GM23338 (cell line): ENCODE data around the gene AP1M2. TPM values are rescaled to one million over a fixed set of nuclear protein-coding genes. Genes with fewer than 3 reads are reported as not detected.

Experiments
- ATAC-seq: fragments of 200-7000 bp; cut with Tn5 transposase; 3 replicates; pipeline ENCODE4 v1.9.1; 2020
- DNase-seq: peaks from one replicate; pipeline ENCODE4 v3.0.0-alpha.2; 2015; ENCODE audit warnings: low spot score
- H2AFZ ChIP-seq: fragments of 200-600 bp; sonication (generic); 2 replicates; pipeline ENCODE4 v1.8.0; 2016; ENCODE audit warnings: antibody characterized with exemption, mild to moderate bottlenecking, moderate library complexity
- H3F3A ChIP-seq: fragments of 200-600 bp; sonication (generic); replicated peaks from 2 replicates; pipeline ENCODE4 v1.8.0; 2017; ENCODE audit warnings: antibody characterized with exemption, mixed run types, low read depth
- H3K27ac ChIP-seq: fragments of 200-600 bp; sonication (generic); 2 replicates; pipeline ENCODE4 v1.6.1; 2016; ENCODE audit warnings: low read depth
- H3K27me3 ChIP-seq: fragments of 200-600 bp; sonication (generic); 2 replicates; pipeline ENCODE4 v1.8.0; 2016; ENCODE audit warnings: mild to moderate bottlenecking, mixed run types, moderate library complexity; ENCODE audit not compliant: insufficient read depth
- H3K36me3 ChIP-seq: fragments of 200-600 bp; sonication (generic); 2 replicates; pipeline ENCODE4 v1.8.0; 2016; ENCODE audit warnings: mild to moderate bottlenecking; ENCODE audit not compliant: insufficient read depth
- H3K4me1 ChIP-seq: fragments of 200-600 bp; sonication (generic); 2 replicates; pipeline ENCODE4 v1.8.0; 2016; ENCODE audit warnings: mild to moderate bottlenecking, moderate library complexity; ENCODE audit not compliant: insufficient read depth
- H3K4me2 ChIP-seq: fragments of 200-600 bp; sonication (generic); 2 replicates; pipeline ENCODE4 v1.7.1; 2017; ENCODE audit warnings: mixed run types
- H3K4me3 ChIP-seq: fragments of 200-600 bp; sonication (generic); 2 replicates; pipeline ENCODE4 v1.6.1; 2016; ENCODE audit warnings: mixed run types
- H3K79me2 ChIP-seq: fragments of 200-600 bp; sonication (generic); replicated peaks from 2 replicates; pipeline ENCODE4 v1.8.0; 2017; ENCODE audit warnings: mild to moderate bottlenecking; ENCODE audit not compliant: insufficient read depth
- H3K9me2 ChIP-seq: fragments of 200-600 bp; sonication (generic); 2 replicates; pipeline ENCODE4 v1.8.0; 2017; ENCODE audit not compliant: insufficient read depth
- H4K20me1 ChIP-seq: fragments of 200-600 bp; sonication (generic); replicated peaks from 2 replicates; pipeline ENCODE4 v1.8.0; 2017; ENCODE audit warnings: mild to moderate bottlenecking; ENCODE audit not compliant: insufficient read depth
- H3K27ac Mint-ChIP-seq: 2 replicates; pipeline ENCODE4 v1.8.0; 2020; ENCODE audit warnings: inconsistent platforms, mild to moderate bottlenecking, moderate library complexity, mixed read lengths
- H3K27me3 Mint-ChIP-seq: 3 replicates; pipeline ENCODE4 v1.8.0; 2022; ENCODE audit warnings: low read depth, mild to moderate bottlenecking, moderate library complexity, mixed read lengths, inconsistent platforms; ENCODE audit not compliant: insufficient read depth, poor library complexity
- H3K36me3 Mint-ChIP-seq: 3 replicates; pipeline ENCODE4 v1.8.0; 2021; ENCODE audit warnings: low read depth, mild to moderate bottlenecking, inconsistent platforms, moderate library complexity, mixed read lengths
- H3K4me1 Mint-ChIP-seq: 3 replicates; pipeline ENCODE4 v1.8.0; 2020; ENCODE audit warnings: mild to moderate bottlenecking, inconsistent platforms, mixed read lengths
- H3K4me3 Mint-ChIP-seq: 3 replicates; pipeline ENCODE4 v1.8.0; 2021; ENCODE audit warnings: moderate library complexity, mild to moderate bottlenecking, inconsistent platforms, mixed read lengths
- H3K9me3 Mint-ChIP-seq: 3 replicates; pipeline ENCODE4 v1.8.0; 2020; ENCODE audit warnings: moderate library complexity, mild to moderate bottlenecking, inconsistent platforms, mixed read lengths
- CTCF ChIP-seq, 2 experiments: fragments of 200-600 bp in 1 of 2; sonication (generic) in 1 of 2; conservative IDR thresholded peaks; 2 replicates each; pipeline versions ENCODE4 v1.5.1 to v1.6.1; 2016 to 2017; ENCODE audit warnings: antibody characterized with exemption in 2 of 2, low read depth in 2 of 2, mild to moderate bottlenecking in 2 of 2, moderate library complexity in 1 of 2
- EZH2 ChIP-seq: fragments of 200-600 bp; sonication (generic); IDR thresholded peaks from one replicate; pipeline ENCODE4 v1.8.0; 2017; ENCODE audit warnings: antibody characterized with exemption, mild to moderate bottlenecking, low read depth; ENCODE audit not compliant: unreplicated experiment
- JUNB ChIP-seq: IDR thresholded peaks from one replicate; pipeline ENCODE4 v1.6.1; 2016; ENCODE audit warnings: antibody characterized with exemption; ENCODE audit not compliant: unreplicated experiment
- NANOG ChIP-seq: IDR thresholded peaks from 2 replicates; pipeline ENCODE4 v1.6.1; 2016; ENCODE audit warnings: antibody characterized with exemption, borderline replicate concordance
- STAT1 ChIP-seq: IDR thresholded peaks from one replicate; pipeline ENCODE4 v1.6.1; 2016; ENCODE audit warnings: antibody characterized with exemption; ENCODE audit not compliant: unreplicated experiment
- ZNF114 ChIP-seq: fragments of 250-450 bp; sonication (Bioruptor Pico); IDR thresholded peaks from 2 replicates; pipeline ENCODE4 v1.5.0; 2020; ENCODE audit warnings: mild to moderate bottlenecking, moderate library complexity
- ZNF331 ChIP-seq: fragments of 250-450 bp; sonication (Bioruptor Pico); IDR thresholded peaks from 2 replicates; pipeline ENCODE4 v1.5.0; 2020; ENCODE audit warnings: low read depth, mild to moderate bottlenecking, moderate library complexity
- ZNF462 ChIP-seq: fragments of 250-450 bp; sonication (Bioruptor Pico); IDR thresholded peaks from 2 replicates; pipeline ENCODE4 v1.5.0; 2020; ENCODE audit warnings: mild to moderate bottlenecking, moderate library complexity
- polyA plus RNA-seq: library from polyadenylated mRNA; unstranded; fragments of >200 nt; fragmentation: Nextera tagmentation; extraction: Ambion mirVana; gene quantifications from 2 replicates; pipeline ENCODE4 v1.2.1, GENCODE V29; 2016
- total RNA-seq: library from RNA; depleted of rRNA; stranded (reverse); fragments of >200 nt; shearing (Covaris generic); gene quantifications from 2 replicates; pipeline ENCODE4 v1.2.3, GENCODE V29; 2014

The AP1M2 gene
- total and polyA plus RNA-seq, 2 experiments from 2014 or later, result 128 to 165 TPM

- TF ChIP-seq ZNF462 (CRISPR knock-in tag) (no peak), CTCF (conservative IDR thresholded peaks at IDR 0.05; ENCODE audit: low read depth in 2 of 2) (no peak), EZH2 (no peak)
Observed at GRCh38 chr19:10587839-10588150, 683 bp upstream of the AP1M2 start (continued).

- Mint-ChIP-seq H3K27me3 (peaks cover 13% of the 10 kb centered on the region), H3K36me3 (peaks cover 29% of the 10 kb centered on the region), H3K27ac (peak overlapping the region; percentile 88), H3K9me3 (no peaks in the 10 kb centered on the region; the same call in none of the 3 replicates), H3K4me3 (peak overlapping the region; percentile 91), H3K4me1 (peaks cover 11% of the 10 kb centered on the region; the same call in 2 of the 3 replicates)
- H4K20me1 ChIP-seq, result no peaks in the 10 kb centered on the region
- peaks cover 9% of the 10 kb centered on the region; the same call in 1 of the 2 replicates for H3K4me1 ChIP-seq
- H3K4me2 ChIP-seq, result peak overlapping the region; percentile 89
- peaks cover 17% of the 10 kb centered on the region; the same call in 1 of the 2 replicates for H3F3A ChIP-seq
- ATAC-seq (peak; percentile 14; the same call in 2 of the 3 replicates), DNase-seq (no peak)
- H3K4me3 ChIP-seq, result peak overlapping the region; percentile 87
- no peaks in the 10 kb centered on the region for H3K27me3 ChIP-seq
- no peak overlapping the region for H3K27ac ChIP-seq
- H3K79me2 ChIP-seq, result peaks cover 17% of the 10 kb centered on the region
- H3K36me3 ChIP-seq, result peaks cover 4% of the 10 kb centered on the region
- H3K9me2 ChIP-seq, result peaks cover 7% of the 10 kb centered on the region
- peak overlapping the region; percentile 90 for H2AFZ ChIP-seq
- no peak for TF ChIP-seq ZNF462 (CRISPR knock-in tag)
- no peak for TF ChIP-seq STAT1
- TF ChIP-seq ZNF114 (CRISPR knock-in tag), result no peak
- TF ChIP-seq JUNB, result no peak
- TF ChIP-seq NANOG, result no peak
- TF ChIP-seq ZNF331 (CRISPR knock-in tag), result no peak
Observed at GRCh38 chr19:10586396-10586795, 716 bp downstream of the AP1M2 start.
